Endothelial cell of umbilical vein (primary cell): ENCODE results near the gene CPEB1.

Experiments
- CTCF ChIP-seq, 2 donors: IDR thresholded peaks; 1 replicate in 1 of 2; 2 replicates in 1 of 2; pipeline ENCODE4 v1.5.1; 2011; ENCODE audit warnings: low read length in 2 of 2, mild to moderate bottlenecking in 2 of 2, moderate library complexity in 2 of 2, control low read depth in 1 of 2, inconsistent platforms in 1 of 2, low read depth in 1 of 2; ENCODE audit not compliant: insufficient read depth in 1 of 2; ENCODE audit errors: extremely low read depth in 1 of 2
- EZH2 ChIP-seq: IDR thresholded peaks from 2 replicates; pipeline ENCODE4 v1.6.1; 2012; ENCODE audit warnings: borderline replicate concordance, low read depth, mild to moderate bottlenecking, moderate library complexity, low read length, inconsistent platforms; ENCODE audit not compliant: severe bottlenecking
- JUN ChIP-seq: IDR thresholded peaks from 2 replicates; pipeline ENCODE4 v1.6.1; 2011; ENCODE audit warnings: borderline replicate concordance, low read depth; ENCODE audit not compliant: insufficient read length, insufficient read depth
- MAX ChIP-seq: IDR thresholded peaks from 2 replicates; pipeline ENCODE4 v1.6.1; 2011; ENCODE audit not compliant: insufficient read depth, insufficient read length
- POLR2A ChIP-seq: IDR thresholded peaks from 2 replicates; pipeline ENCODE4 v1.6.1; 2012; ENCODE audit warnings: low read depth, mild to moderate bottlenecking, control low read depth, low read length

- no peak for TF ChIP-seq CTCF (IDR thresholded peaks at IDR 0.05; ENCODE audit: extremely low read depth in 1 of 2, insufficient read depth in 1 of 2, low read depth in 1 of 2, low read length in 2 of 2)
- no peak for TF ChIP-seq EZH2
- no peak for TF ChIP-seq POLR2A
- no peak for TF ChIP-seq MAX
- no peak for TF ChIP-seq JUN
Observed at GRCh38 chr15:82554849-82555248, 92.3 kb downstream of the CPEB1 start.
